ENCODE measurements around the gene STARD10.
A peak's percentile ranks its signal among the peaks of the same experiment; 100 is the strongest.
"Not testable (repeated sequence)": the region's sequence is repeated elsewhere in the genome, so short reads cannot be mapped to it uniquely, and the experiment has no call there.

The STARD10 gene

DNA sequence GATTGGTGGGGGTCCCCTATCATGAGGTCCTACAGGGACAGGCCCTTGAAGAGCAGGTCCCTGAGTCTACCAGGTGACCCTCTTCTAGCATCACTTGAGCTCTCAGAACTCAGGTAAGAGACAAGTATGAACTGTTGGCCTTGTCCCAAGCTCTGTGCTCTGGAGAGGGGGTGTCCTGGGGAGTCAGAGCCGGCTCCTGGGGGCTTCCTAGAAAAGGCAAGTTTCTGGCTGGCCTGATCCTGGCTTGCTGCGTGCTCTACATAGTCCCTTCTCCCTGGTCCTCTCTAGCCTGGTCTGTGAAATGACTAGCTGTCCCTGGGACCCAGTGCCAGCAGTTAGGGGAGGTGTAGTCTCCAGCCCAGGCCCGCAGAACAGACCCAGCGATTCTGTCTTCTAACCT lies 31.8 kb upstream of the STARD10 start:
- no peak for DNase-seq

DNA sequence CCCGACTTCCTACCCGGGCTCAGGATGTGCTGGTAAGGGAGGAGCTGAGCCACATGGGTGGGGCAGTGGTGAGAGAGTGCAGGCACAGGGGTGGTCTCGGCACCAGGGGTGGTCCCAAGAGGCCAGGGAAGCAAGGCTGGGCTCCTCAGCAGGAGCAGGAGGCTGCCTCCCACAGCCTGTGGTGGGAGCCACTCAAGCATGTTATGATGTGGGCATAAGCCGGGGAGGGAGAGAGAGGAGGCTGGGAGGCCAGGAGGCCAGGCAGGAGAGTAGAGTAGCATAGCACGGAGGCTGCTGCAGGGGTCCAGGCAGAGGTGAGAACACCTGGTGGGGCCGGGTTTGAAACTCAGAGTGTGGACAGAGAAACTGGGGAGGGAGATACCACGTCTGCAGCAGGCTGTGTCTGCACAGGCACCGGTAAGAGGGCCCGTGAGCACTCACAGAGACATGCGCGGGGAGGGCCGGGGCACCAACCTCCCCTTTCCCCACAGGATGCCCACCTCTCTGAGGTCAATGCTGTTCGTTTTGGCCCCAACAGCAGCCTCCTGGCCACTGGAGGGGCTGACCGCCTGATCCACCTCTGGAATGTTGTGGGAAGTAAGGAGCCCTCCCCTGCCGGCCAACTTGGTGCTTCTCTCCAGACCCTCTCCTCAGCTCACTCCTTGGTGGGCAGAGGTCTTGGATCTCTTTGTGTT lies 31.1 kb upstream of the STARD10 start:
- DNase-seq: no peak

DNA sequence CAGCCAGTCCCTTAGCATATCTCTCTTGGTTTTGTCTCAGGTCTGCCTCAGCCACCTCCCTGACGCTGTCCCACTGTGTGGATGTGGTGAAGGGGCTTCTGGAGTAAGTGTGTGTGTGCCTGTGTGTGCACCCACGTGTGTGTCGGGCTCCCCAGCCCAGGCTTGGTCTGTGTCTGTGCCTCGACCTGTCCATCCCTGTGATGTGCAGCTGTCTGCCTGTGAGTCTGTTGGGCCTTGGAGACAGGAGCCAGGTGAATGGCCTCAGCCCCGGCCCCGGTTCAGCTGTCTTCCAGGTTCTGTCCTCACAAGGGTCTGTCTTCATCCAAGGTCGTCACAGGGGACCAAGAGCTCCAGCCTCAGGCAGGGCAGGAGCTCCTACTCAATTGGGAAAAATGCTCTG lies 30.2 kb upstream of the STARD10 start:
- no peak for DNase-seq

DNA sequence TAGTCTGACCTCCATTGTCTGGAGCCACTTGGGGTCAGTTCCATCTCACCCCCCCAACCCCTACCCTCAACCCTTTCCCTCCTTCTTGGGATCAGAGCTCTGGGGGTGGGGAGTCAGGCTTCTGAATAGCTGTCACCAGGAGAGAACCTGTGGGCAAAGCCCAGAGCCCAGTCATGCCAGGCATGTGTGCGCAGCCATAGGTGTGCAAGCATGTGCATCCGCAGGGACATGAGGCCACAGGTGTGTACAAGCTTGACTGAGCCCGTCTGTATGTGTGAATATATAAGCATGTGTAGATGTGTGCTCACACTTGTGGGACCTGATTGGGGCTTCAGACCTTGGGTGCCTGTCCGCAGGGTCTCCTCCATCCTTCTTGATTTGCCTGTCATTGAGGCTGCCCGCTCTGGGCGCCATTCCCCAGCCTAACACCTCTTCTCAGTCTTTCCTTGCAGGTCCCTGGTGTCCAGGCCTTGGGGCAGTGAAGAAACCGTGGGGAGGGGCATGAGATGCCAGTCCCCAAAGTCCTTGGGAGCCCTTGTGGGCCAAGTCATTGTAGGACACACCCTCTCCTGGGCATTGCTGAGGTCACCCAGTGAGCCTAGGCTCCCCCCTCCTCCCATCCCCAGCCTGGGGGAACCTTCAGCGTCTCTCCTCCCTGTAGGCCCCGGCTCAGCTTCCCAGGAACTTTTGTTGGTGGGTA lies 29.4 kb upstream of the STARD10 start:
- DNase-seq: no peak

DNA sequence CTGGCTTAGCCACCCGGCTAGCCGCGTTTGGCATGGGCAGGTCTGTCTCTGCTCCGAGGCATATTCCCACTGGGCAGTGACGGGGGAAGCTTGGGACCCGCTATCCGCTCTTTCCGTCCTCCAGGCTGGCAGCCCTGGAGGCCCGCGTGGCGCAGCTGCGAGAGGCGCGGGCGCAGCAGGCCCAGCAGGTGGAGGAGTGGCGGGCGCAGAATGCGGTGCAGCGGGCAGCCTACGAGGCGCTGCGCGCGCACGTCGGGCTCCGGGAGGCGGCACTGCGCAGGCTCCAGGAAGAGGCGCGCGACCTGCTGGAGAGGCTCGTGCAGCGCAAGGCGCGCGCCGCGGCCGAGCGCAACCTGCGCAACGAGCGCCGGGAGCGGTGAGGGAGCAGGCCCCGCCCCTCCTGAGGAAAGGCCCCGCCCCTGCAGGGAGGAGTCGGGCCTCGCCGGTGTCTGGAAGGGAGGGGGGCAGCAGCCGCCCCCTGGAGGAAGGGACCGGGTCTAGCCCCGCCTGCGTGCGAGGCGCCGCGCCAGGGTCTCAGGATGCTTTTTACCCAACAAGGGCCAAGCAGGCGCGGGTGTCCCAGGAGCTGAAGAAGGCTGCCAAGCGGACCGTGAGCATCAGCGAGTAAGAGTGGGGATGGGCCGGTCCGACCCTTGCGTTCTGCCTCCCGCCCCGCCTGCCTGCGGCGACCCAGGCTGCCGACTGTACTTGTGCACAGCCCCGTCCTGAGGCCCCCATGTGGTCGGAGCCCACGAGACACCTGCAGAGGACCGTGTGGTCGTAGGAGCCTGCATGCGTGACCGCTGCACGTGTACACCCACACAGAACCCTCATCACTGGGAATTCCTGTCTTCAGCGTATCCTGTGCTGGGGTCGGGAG lies 28.3 kb upstream of the STARD10 start:
- DNase-seq: peak; percentile 80

DNA sequence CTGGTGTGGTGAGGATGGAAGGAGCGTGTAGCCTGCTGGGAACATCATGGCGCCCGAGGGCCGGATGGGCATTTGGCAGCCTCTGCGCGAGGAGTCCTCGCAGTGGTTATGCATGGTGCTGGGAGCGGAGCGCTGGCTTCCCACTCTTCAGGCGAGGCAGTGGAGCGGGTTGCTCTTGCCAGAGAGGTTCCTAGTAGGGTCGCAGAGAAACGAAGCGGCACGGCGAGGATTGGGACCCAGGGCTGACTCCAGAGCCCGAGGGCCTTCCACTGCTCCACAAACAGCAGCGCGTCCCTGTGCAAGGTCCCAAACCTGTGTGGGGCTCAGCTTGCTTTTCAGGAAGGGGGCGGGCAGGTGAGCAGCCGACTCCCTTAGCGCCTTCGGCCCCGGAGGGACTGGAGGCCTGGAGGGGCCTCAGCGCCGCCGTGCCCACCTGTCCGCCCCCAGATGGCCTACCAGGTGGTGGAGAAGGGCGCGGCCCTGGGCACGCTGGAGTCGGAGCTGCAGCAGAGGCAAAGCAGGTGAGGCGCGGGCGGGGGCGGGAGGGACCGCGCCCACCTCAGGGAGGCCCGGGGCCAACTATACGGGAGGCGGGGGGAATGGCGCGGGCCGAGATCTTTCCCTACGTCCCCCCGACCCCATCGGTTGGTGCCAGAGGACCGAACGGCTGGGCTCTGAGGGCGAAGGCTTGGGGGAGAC lies 27.5 kb upstream of the STARD10 start:
- peak; percentile 56 for DNase-seq

DNA sequence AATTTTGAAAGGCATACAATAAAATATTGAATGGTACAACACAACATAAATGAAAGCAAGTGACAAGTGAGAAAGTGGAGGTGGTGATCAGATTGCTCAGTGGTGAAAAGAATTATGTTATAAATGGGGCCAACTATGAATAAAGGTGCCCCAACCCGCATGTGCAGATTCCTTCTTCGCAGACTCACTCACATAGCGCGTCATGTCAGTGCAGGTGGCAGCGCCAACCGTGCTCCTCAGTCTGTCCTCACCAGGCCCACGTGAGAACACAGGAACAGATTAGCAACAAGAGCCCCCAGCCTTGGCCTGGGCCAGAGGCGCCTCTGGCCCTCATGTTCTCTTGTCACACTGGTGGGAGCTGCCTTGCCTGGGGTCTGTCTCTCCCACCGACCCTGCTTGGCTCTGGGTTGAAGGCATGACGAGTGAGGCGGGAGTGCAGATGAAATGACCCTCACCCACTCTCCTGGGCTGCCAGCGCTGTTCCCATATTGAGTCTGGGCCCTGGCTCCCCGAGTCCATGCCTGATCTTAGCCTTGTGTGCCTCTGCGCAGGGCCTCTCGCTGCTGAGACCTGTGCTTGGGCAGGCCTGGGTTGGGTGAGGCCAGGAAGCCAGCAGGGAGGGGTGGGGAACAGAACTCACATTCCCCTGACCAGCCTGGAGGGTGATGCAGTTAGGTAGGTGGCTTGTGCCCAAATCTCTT lies 26.7 kb upstream of the STARD10 start:
- no peak for DNase-seq

DNA sequence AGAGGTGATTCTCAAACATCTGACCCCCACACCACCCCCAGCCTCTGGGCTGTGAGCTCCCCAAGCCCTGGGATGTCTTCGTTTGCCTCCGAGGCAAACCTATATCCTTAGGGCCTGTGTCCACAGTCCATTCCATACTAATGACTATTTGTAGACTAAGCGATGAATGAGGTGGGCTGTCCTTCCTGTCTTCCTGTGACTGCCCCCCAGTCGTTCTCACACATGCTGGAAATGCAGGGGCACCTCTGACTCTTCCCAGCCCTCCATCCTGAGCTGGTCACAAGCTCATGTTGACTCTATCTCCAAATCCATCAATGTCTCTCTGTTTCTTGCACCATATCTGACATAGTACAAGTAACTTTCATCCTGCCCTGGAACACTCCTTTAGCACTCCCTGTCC lies 25.1 kb upstream of the STARD10 start:
- no peak for DNase-seq

DNA sequence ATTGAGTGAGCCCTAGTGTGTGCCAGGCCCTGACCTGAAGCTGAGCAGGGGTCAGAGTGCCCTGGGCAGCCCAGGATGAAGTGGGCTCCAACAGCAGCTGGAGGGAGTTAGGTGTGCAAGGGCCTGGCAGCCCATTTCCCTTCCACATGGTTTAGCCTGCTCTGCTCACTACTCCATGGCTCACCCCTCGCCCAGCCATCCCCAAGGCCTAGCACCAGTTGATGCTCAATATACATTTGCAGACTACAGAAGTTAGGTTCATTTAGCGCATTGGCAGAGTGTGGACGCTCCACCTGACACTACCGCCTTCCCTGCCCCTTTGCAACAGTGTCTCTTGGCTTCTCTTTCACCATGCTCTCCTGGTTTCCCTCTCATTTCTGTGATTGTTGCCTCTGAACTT lies 24.1 kb upstream of the STARD10 start:
- no peak for DNase-seq

DNA sequence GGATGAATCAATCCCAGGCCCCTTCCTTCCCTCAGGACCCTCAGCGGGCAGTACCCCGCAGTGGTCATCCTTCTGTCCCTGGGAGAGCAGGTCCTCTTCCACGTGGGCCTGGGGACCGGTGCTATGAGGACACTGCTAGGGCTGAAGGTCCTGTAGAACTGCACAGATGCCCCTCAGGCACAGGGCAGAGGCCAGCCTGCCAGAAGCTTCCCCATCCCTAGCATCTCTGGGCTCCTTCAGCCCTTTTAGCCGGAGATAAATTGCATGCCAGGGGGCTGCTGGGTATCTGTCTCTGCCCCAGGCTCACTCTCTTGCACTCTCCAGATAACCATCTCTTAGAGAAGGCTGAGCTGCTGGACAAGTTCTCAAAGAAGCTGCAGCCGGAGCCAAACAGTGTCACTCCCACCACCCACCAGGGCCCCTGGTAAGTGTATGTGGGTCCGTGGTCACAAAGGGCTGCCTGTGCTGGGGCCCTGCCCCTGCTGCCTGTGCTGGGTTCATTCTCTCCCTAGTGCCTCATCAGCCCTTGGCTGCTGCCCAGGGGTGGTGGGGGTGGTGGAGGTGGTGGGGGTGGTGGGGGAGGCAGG lies 22.6 kb upstream of the STARD10 start:
- DNase-seq: no peak

DNA sequence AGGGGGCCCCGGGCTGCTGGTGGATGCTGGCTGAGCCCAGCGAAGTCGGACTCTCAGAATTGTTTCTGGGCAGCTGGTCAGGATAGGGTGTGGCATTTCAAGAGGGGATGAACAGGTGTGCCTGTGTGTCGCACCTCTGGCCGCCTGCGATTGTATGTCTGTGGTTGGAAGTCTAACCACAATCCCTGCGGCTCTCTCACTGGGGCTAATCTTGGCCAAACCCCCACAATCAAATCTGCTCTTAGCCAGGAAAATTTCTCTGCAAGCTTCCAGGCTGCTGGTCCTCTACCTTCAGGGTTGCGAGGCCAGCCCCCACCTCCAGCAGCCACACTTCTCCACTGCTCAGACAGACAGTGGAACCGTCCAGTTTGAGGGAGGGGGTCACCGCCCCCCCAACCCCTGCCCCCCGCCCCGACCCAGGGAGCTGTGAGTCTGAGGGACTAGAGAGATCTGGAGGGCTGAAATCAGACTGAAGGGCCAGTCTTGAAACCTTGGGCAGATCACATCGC lies 21.3 kb upstream of the STARD10 start:
- DNase-seq: peak; percentile 86

DNA sequence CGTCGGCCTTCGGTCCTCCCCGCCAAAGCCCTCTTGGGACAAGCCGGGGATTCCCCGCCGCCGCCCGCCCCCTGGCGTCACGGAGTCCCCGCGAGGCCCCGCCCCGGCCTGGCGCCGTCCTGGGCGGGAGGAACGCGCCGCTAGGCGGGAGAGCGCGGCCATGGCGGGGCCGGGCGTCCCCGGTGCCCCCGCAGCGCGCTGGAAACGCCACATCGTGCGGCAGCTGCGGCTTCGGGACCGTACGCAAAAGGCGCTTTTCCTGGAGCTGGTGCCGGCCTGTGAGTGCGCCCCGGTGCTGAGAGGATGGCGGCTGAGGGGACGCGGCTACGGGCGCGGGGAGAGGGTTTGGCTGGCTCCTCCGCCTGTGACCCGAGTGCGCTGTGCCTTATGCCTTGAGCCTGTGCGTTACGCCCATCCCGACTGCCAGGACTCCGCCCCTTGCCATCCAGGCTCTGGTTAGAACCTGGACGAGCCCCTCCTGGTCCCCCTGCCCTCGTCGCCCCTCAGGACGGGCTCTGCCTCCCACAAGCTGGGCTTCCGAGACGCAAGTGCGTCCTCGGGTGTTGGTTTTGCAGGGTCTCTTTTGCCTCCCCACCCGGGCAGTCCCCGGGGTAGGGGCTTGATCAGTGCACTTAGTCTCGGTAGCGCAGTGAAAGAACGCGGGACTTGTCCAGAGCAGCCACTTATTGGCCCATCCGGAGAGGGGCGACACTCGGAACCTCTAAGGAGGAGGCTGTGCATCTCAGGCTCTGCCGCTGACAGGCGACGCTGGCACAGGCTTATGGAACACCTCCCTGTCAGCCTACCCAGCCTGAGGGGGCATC lies 20.7 kb upstream of the STARD10 start, which contains the start of gene ATG16L2:
Gene ATG16L2 (plus strand): TSS at position 126 of the 824 bp plus-strand sequence. CDS start 35 bp downstream, at position 161.
- DNase-seq: peak; percentile 86

DNA sequence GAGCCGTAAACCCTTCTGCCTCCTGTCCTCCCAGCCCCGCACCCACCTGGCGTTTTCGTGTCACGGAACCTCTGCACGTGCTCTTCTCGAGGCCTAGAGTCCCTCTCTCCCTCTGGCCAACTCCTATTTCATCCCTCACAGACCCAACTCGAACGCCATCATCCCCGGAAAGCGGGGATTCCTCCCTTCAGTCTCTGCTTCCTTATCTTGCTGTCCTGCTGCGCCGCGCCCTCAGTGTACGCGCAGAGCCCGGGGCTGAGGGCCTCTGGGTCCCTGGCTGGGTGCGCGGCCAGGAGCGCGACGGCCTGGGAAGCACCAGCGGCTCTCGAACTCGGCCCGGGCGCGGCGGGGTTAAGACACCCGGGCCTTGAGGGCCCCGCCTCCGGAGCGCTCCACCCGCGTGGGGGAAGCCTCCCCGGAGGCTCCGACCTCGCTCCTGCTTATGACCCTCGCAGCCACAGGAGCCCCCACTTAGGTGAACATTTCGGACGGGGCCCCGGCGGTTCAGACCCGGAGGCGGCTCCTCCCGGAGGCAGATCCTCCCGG lies 20.0 kb upstream of the STARD10 start:
- peak; percentile 80 for DNase-seq

DNA sequence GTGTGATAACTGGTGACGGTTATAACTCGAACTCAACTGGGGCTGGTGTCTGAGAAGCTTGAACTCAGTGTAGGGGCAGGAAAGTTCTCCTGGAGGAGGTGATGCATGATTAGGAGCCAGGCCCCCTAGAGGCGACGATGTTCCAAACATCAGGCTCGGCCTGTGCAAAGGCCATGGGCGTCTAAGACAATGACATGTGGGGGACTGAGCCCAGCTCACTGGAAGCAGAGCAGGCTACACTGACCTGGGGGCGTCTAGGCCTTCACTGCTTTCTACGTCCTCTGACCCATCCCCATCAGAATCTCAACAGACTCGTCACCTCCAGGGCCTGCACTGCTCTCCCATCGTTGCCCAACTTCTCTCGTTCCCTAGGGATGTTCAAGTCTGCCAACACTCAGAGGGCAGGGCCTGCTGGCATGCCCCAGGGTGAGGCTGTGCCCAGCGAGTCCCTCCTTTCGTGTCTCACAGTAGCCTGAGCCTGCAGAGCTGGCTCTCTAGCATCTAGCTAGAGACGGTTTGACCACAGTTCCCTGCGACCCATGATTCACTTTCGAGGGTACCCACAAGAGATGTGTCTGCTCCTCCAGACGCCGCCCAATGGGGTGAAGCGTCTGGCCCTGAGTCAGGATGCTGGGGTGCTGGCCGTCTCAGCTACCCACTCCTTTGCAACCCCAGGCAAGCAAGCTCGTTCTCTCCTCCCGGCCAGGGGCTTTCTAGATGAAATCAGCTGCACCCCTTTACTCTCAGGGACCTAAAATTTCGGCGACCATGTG lies 19.3 kb upstream of the STARD10 start:
- peak; percentile 67 for DNase-seq

DNA sequence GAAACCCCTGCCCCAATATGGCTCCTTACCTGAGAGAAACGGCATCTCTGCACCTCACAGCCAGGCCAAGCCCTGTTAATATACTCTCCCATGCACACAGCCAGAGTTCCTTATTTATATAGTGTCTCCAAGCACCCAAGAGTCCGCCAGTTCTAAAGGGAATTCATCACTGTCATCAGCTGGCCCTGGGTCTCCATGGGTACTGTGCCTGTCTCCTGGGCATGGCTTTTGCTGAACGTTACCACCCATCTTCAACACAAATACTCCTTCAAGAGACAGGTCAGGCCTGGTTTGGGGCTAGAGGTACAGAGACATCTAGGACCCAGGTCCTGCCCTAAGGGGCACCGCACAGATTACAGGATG lies 18.7 kb upstream of the STARD10 start:
- peak; percentile 57 for DNase-seq

DNA sequence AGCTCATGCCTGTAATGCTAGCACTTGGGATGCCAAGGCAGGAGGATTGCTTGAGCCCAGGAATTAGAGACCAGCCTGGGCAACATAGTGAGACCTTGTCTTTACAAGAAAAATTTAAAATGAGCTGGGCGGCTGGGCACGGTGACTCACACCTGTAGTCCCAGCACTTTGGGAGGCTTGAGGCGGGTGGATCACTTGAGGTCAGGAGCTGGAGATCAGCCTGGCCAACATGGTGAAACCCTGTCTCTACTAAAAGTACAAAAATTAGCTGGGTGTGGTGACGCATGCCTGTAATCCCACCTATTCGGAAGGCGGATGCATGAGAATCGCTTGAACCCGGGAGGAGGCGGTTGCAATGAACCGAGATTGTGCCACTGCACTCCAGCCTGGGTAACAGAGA lies 17.8 kb upstream of the STARD10 start:
- DNase-seq: not testable (repeated sequence)

DNA sequence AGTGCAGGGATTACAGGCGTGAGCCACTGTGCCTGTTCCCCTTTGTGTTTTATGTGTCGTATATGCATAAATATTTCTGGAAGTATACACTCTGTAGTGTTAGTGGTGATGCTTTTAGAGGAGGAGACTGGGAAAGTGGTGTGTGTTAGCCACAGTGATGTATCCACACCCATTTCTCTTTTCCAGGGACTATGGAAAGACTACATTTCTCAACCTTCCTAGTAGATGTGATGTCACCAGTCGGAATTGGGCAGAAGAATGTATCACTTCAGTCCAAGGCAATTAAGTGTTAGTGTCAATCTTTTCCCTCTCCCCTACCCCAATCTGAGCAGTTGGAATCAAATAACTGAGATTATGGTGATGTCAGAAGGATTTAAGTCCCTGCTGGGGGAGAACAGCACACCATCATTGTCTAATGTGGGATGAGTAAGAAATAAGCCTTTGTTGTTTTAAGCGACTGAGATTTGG lies 14.5 kb upstream of the STARD10 start:
- no peak for DNase-seq

DNA sequence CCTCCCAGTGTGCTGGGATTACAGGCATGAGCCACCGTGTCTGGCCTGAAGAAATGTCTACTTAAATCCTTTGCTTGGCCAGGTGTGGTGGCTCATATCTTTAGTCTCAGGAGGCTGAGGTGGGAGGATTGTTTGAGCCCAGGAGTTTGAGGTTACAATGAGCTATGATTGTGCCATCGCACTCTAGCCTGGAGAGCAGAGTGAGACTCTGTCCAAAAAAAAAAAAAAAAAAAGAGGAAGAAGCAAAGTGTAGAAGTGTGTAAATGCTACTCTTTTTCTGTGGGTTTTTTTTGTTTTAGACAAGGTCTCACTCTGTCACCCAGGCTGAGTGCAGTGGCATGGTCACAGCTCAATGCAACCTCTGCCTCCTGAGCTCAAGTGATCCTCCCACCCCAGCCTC lies 13.9 kb upstream of the STARD10 start:
- no peak for DNase-seq

DNA sequence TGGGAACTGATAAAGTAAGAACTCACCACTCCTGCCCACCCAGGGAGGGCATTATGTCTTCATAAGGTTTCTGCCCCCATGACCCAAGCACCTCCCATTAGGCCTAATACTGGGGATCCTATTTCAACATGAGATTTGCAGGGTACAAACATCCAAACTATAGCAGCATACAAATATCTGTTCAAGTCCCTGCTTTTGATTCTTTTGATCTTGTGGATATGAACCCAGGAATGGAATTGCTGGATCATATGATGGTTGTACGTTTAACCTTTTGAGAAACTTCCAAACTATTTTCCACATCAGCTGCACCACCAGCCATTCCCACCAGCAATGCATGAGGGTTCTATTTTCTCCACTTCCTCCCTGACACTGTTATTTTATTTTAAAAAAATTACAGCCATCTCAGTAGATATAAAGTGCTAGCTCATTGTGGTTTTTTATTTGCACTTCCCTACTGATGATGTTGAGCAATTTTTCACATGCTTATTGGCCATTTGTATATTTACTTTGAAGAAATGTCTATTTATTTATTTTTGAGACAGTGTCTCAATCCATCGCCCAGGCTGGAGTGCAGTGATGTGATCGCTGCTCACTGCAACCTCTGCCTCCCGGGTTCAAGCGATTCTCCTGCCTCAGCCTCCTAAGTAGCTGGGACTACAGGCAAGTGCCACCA lies 13.3 kb upstream of the STARD10 start:
- no peak for DNase-seq
